Stimulated activated CD4-positive, alpha-beta T cell treated with anti-CD3 and anti-CD28 coated beads, Interleukin-12 subunit alpha, Interleukin-12 subunit beta, amount 100 ng/mL, for 4 hours (primary cell): ENCODE results near the gene IKBKE.

Experiments
- DNase-seq: peaks from one replicate; pipeline ENCODE4 v3.0.0-alpha.2; 2020

The IKBKE gene

GRCh38 chr1:206498685-206499084 is 28.4 kb downstream of the IKBKE start:
- DNase-seq = no peak

GRCh38 chr1:206500046-206500445 is 29.8 kb downstream of the IKBKE start:
- DNase-seq = no peak

- DNase-seq = no peak
Observed at GRCh38 chr1:206501881-206502280, 31.6 kb downstream of the IKBKE start.

GRCh38 chr1:206502403-206502802 is 32.1 kb downstream of the IKBKE start:
- DNase-seq = no peak

GRCh38 chr1:206502812-206503211 is 32.5 kb downstream of the IKBKE start:
- DNase-seq = no peak

GRCh38 chr1:206503591-206504362 is 33.5 kb downstream of the IKBKE start:
- no peak for DNase-seq

- DNase-seq = no peak
Observed at GRCh38 chr1:206504363-206504713, 34.1 kb downstream of the IKBKE start.

- DNase-seq = no peak
Observed at GRCh38 chr1:206505702-206506355, 35.6 kb downstream of the IKBKE start.

GRCh38 chr1:206506405-206507283 is 36.4 kb downstream of the IKBKE start:
- peak; percentile 16 for DNase-seq

GRCh38 chr1:206507284-206508129 is 37.2 kb downstream of the IKBKE start, which contains the start of gene RASSF5:
Gene RASSF5 (plus strand): TSS chr1:206507531. CDS start chr1:206507603, 72 bp downstream.
- peak; percentile 82 for DNase-seq

- no peak for DNase-seq
Observed at GRCh38 chr1:206508130-206508889, 38.0 kb downstream of the IKBKE start.

- DNase-seq = no peak
Observed at GRCh38 chr1:206508956-206509355, 38.7 kb downstream of the IKBKE start.

GRCh38 chr1:206509612-206510257 is 39.5 kb downstream of the IKBKE start:
- DNase-seq = no peak

- DNase-seq = no peak
Observed at GRCh38 chr1:206510371-206510770, 40.1 kb downstream of the IKBKE start.

- no peak for DNase-seq
Observed at GRCh38 chr1:206511362-206512057, 41.2 kb downstream of the IKBKE start.

GRCh38 chr1:206512058-206512850 is 42.0 kb downstream of the IKBKE start:
- no peak for DNase-seq

GRCh38 chr1:206512851-206513180 is 42.5 kb downstream of the IKBKE start:
- DNase-seq = no peak

GRCh38 chr1:206513312-206514111 is 43.2 kb downstream of the IKBKE start:
- no peak for DNase-seq

GRCh38 chr1:206514813-206515387 is 44.6 kb downstream of the IKBKE start:
- no peak for DNase-seq
